Measurements from ENCODE around the gene TNNC2.

- TF ChIP-seq CREB1 (IDR thresholded peaks at IDR 0.05; ENCODE audit: low read depth) (no peak), TAF1 (IDR thresholded peaks at IDR 0.05; ENCODE audit: low read depth) (no peak), FOXM1 (IDR thresholded peaks at IDR 0.05; ENCODE audit: borderline replicate concordance, low read depth) (no peak), REST (IDR thresholded peaks at IDR 0.05; ENCODE audit: low read depth) (no peak), CEBPB (IDR thresholded peaks at IDR 0.05) (no peak), EP300 (IDR thresholded peaks at IDR 0.05; ENCODE audit: borderline replicate concordance) (no peak), TEAD4 (IDR thresholded peaks at IDR 0.05) (no peak), RAD21 (IDR thresholded peaks at IDR 0.05; ENCODE audit: low read depth) (no peak), MAX (IDR thresholded peaks at IDR 0.05) (no peak)
Observed at GRCh38 chr20:45822857-45823256, 4.3 kb downstream of the TNNC2 start.

Data from Ishikawa (cell line).